Keratinocyte (primary cell): ENCODE results near the gene PICALM. TPM values are rescaled to one million over a fixed set of nuclear protein-coding genes. Genes with fewer than 3 reads are reported as not detected.
A peak's percentile ranks its signal among the peaks of the same experiment; 100 is the strongest.

ENCODE experiments used
- DNase-seq: peaks from one replicate; pipeline ENCODE4 v3.0.0-alpha.2; 2011; ENCODE audit warnings: low read depth, missing footprints, low spot score
- FAIRE-seq: peaks from 2 replicates; lab custom pipeline; 2011; peaks lifted over from hg19 to GRCh38; lab: Jason Lieb, UNC
- H2AFZ ChIP-seq: 2 replicates; pipeline ENCODE4 v1.6.0; 2012; ENCODE audit warnings: low read length, control low read depth, inconsistent platforms; ENCODE audit not compliant: control insufficient read depth
- H3K27ac ChIP-seq: 2 replicates; pipeline ENCODE4 v1.5.1; 2011; ENCODE audit warnings: low read length; ENCODE audit not compliant: control insufficient read depth, insufficient read depth
- H3K27me3 ChIP-seq: 3 replicates; pipeline ENCODE4 v1.6.0; 2011; ENCODE audit warnings: low read length; ENCODE audit not compliant: control insufficient read depth, insufficient read depth; ENCODE audit errors: extremely low read depth
- H3K36me3 ChIP-seq, 2 experiments: 2 replicates in 1 of 2; 3 replicates in 1 of 2; pipeline ENCODE4 v1.5.1; 2011; ENCODE audit warnings: low read length in 2 of 2, mild to moderate bottlenecking in 1 of 2; ENCODE audit not compliant: control insufficient read depth in 2 of 2, insufficient read depth in 2 of 2; ENCODE audit errors: extremely low read depth in 1 of 2
- H3K4me1 ChIP-seq: 3 replicates; pipeline ENCODE4 v1.5.1; 2011; ENCODE audit warnings: low read length; ENCODE audit not compliant: control insufficient read depth, insufficient read depth; ENCODE audit errors: extremely low read depth
- H3K4me2 ChIP-seq: 3 replicates; pipeline ENCODE4 v1.6.0; 2011; ENCODE audit warnings: low read depth, low read length; ENCODE audit not compliant: control insufficient read depth, insufficient read depth; ENCODE audit errors: extremely low read depth
- H3K4me3 ChIP-seq, 3 experiments: fragments of 200-600 bp in 1 of 3; sonication (generic) in 1 of 3; 2 replicates in 2 of 3; 3 replicates in 1 of 3; pipeline ENCODE4 v1.5.1; 2011 to 2016; ENCODE audit warnings: low read length in 3 of 3, mild to moderate bottlenecking in 3 of 3, control low read depth in 2 of 3, inconsistent platforms in 1 of 3, low read depth in 1 of 3, mixed read lengths in 1 of 3, mixed run types in 1 of 3, moderate library complexity in 1 of 3; ENCODE audit not compliant: control insufficient read depth in 2 of 3, insufficient read depth in 2 of 3; ENCODE audit errors: extremely low read depth in 1 of 3
- H3K79me2 ChIP-seq: 2 replicates; pipeline ENCODE4 v1.6.0; 2012; ENCODE audit warnings: low read length; ENCODE audit not compliant: control insufficient read depth, insufficient read depth
- H3K9ac ChIP-seq: 3 replicates; pipeline ENCODE4 v1.6.0; 2011; ENCODE audit warnings: low read length; ENCODE audit not compliant: control insufficient read depth, insufficient read depth; ENCODE audit errors: extremely low read depth
- H3K9me1 ChIP-seq: 3 replicates; pipeline ENCODE4 v1.6.0; 2011; ENCODE audit warnings: low read length; ENCODE audit not compliant: control insufficient read depth, insufficient read depth; ENCODE audit errors: extremely low read depth
- H3K9me3 ChIP-seq: 2 replicates; pipeline ENCODE4 v1.5.1; 2012; ENCODE audit warnings: low read depth, low read length; ENCODE audit not compliant: control insufficient read depth
- H4K20me1 ChIP-seq: 3 replicates; pipeline ENCODE4 v1.6.0; 2011; ENCODE audit warnings: low read length; ENCODE audit not compliant: control insufficient read depth, insufficient read depth; ENCODE audit errors: extremely low read depth
- EZH2 ChIP-seq: IDR thresholded peaks from one replicate; pipeline ENCODE4 v1.6.1; 2012; ENCODE audit warnings: inconsistent platforms, mild to moderate bottlenecking, low read length, moderate library complexity
- dilution Hi-C: fragments of 300-500 bp; cut with MboI; formaldehyde crosslinking; loops from one replicate; pipeline ENCODE4 v1.7.0; 2020; ENCODE audit warnings: low sequenced_read_pairs; ENCODE audit not compliant: extremely low pct_ligation_motif_present
- polyA plus RNA-seq, 5 experiments: library from polyadenylated mRNA; depleted of rRNA in 3 of 5; stranded (reverse) in 3 of 5; stranded (forward) in 1 of 5; unstranded in 1 of 5; fragments of >200 nt; gene quantifications; 1 replicate in 1 of 5; 2 replicates in 3 of 5; 3 replicates in 1 of 5; pipeline versions ENCODE4 v1.2.1 to v1.2.3, GENCODE V29; 2011 to 2012; ENCODE audit warnings: missing spikeins in 2 of 5, low read depth in 1 of 5, low replicate concordance in 1 of 5
- TF ChIP-seq, protein P1 (sequence below), 3 experiments: IDR thresholded peaks in 1 of 3; conservative IDR thresholded peaks in 1 of 3; optimal IDR thresholded peaks in 1 of 3; 2 replicates in 2 of 3; 3 replicates in 1 of 3; pipeline versions ENCODE3 to v1.5.1; 2011; ENCODE audit warnings: low read length in 3 of 3, mild to moderate bottlenecking in 3 of 3, moderate library complexity in 2 of 3, control low read depth in 1 of 3, inconsistent platforms in 1 of 3; ENCODE audit not compliant: insufficient read depth in 2 of 3; ENCODE audit errors: extremely low read depth in 1 of 3

PICALM gene
- polyA plus RNA-seq, 1 donor (not counting 4 experiments of a cell fraction or from before 2014, with no cell fraction given): 293 TPM

DNA sequence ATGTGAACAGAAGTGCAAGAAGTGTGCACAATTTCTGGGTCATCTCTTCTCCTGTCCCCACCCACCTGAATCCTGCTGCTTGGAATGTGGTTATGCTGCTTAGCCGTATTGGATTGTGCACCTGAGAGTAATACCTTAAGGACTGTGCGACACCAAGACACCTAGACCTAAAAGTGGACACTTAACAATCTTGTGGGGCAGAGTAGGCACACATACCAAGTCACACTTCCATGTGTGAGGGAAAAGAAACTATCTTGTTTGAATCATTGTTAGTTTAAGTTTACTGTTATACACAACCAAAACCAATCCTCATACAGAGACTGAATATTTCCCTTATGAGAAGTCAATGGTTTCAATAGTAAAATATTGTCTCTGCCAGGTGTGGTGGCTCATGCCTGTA lies 120.0 kb downstream of the PICALM start:
- Histone ChIP-seq H3K9ac (no peak overlapping the region), H3K27ac (peak overlapping the region; percentile 30), H4K20me1 (no peaks in the 10 kb centered on the region), H3K4me1 (peaks cover 21% of the 10 kb centered on the region), H3K9me3 (no peaks in the 10 kb centered on the region), H3K9me1 (peaks cover 3% of the 10 kb centered on the region), H3K27me3 (no peaks in the 10 kb centered on the region), H3K4me3 (no peak overlapping the region), H3K79me2 (no peaks in the 10 kb centered on the region), H3K36me3 (no peaks in the 10 kb centered on the region), H3K4me2 (peak overlapping the region; percentile 57), H2AFZ (no peak overlapping the region)
- DNase-seq (no peak), FAIRE-seq (no peak)
- dilution Hi-C loops: no loop called here
- TF ChIP-seq EZH2: no peak
- TF ChIP-seq, protein P1, sequence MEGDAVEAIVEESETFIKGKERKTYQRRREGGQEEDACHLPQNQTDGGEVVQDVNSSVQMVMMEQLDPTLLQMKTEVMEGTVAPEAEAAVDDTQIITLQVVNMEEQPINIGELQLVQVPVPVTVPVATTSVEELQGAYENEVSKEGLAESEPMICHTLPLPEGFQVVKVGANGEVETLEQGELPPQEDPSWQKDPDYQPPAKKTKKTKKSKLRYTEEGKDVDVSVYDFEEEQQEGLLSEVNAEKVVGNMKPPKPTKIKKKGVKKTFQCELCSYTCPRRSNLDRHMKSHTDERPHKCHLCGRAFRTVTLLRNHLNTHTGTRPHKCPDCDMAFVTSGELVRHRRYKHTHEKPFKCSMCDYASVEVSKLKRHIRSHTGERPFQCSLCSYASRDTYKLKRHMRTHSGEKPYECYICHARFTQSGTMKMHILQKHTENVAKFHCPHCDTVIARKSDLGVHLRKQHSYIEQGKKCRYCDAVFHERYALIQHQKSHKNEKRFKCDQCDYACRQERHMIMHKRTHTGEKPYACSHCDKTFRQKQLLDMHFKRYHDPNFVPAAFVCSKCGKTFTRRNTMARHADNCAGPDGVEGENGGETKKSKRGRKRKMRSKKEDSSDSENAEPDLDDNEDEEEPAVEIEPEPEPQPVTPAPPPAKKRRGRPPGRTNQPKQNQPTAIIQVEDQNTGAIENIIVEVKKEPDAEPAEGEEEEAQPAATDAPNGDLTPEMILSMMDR (optimal IDR thresholded peaks at IDR 0.05 in 1 of 3, IDR thresholded peaks at IDR 0.05 in 1 of 3, conservative IDR thresholded peaks at IDR 0.05 in 1 of 3; ENCODE audit: extremely low read depth in 1 of 3, insufficient read depth in 2 of 3, low read length in 3 of 3): no peak

DNA sequence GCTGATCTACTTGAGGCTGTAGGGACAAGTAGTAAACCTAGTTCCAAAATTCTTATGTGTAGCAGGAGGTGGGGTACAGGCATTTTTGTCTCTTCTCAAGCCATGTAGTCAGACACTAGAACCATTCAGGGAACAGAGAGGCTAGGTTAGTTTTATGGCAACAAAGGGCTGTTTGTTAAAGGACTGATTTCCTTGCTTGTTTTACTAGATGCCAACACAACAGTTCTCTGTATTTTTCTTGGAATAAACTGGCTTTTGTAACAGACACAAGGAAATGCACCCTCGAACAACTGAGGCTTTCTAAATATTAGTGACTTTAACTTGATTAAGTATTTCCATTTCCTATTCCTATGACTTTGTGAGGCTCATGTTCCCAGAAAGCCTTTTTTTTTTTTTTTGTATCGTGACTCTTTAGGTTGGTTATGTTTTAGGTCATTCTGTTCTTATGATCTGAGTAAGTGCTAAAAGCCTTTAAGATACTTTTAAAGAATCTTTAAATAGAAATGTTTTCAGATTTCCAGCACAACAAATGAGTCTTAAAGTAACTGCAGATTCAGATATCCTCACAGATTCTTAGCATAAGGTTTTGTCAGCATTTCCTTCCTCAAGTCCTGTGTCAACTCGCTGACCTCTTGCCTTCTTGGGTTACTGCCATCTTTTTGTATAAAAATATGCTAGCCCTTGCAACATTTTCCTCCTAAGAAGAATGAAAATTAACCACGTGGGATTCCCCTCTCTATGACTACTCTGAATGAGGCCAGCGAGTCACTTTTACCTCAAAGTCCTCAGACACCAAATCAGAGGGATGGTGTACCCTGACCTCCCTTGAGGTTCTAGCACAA lies 121.2 kb downstream of the PICALM start:
- Histone ChIP-seq H3K27me3 (no peaks in the 10 kb centered on the region), H3K9me1 (peaks cover 3% of the 10 kb centered on the region), H3K9ac (no peak overlapping the region), H4K20me1 (no peaks in the 10 kb centered on the region), H3K4me1 (peaks cover 21% of the 10 kb centered on the region), H3K9me3 (no peaks in the 10 kb centered on the region), H3K79me2 (no peaks in the 10 kb centered on the region), H3K4me2 (peak overlapping the region; percentile 51), H2AFZ (no peak overlapping the region), H3K36me3 (no peaks in the 10 kb centered on the region), H3K4me3 (no peak overlapping the region), H3K27ac (peak overlapping the region; percentile 40)
- DNase-seq (no peak), FAIRE-seq (no peak)
- dilution Hi-C loops: no loop called here
- TF ChIP-seq, protein P1 (optimal IDR thresholded peaks at IDR 0.05 in 1 of 3, IDR thresholded peaks at IDR 0.05 in 1 of 3, conservative IDR thresholded peaks at IDR 0.05 in 1 of 3; ENCODE audit: extremely low read depth in 1 of 3, insufficient read depth in 2 of 3, low read length in 3 of 3): no peak
- no peak for TF ChIP-seq EZH2
